ENCODE data around the gene TWSG1.

The TWSG1 gene

GRCh38 chr18:9334329-9334972 is at the start of gene TWSG1:
Gene TWSG1 (plus strand): TSS chr18:9334773. CDS start chr18:9337230, 2,457 bp downstream.
- peak; percentile 95 for DNase-seq

GRCh38 chr18:9285604-9286003 is 49.0 kb upstream of the TWSG1 start:
- DNase-seq = no peak

GRCh38 chr18:9287036-9287435 is 47.5 kb upstream of the TWSG1 start:
- no peak for DNase-seq

- DNase-seq = no peak
Measured at GRCh38 chr18:9289698-9290097, 44.9 kb upstream of the TWSG1 start.

- DNase-seq = no peak
Measured at GRCh38 chr18:9290156-9290555, 44.4 kb upstream of the TWSG1 start.

- no peak for DNase-seq
Measured at GRCh38 chr18:9292047-9292446, 42.5 kb upstream of the TWSG1 start.

- DNase-seq = no peak
Measured at GRCh38 chr18:9293948-9294347, 40.6 kb upstream of the TWSG1 start.

GRCh38 chr18:9296233-9297006 is 38.2 kb upstream of the TWSG1 start:
- no peak for DNase-seq

GRCh38 chr18:9297007-9297393 is 37.6 kb upstream of the TWSG1 start:
- DNase-seq = no peak

GRCh38 chr18:9304388-9305070 is 30.0 kb upstream of the TWSG1 start:
- no peak for DNase-seq

- no peak for DNase-seq
Measured at GRCh38 chr18:9319333-9319732, 15.2 kb upstream of the TWSG1 start.

GRCh38 chr18:9321017-9321452 is 13.5 kb upstream of the TWSG1 start:
- no peak for DNase-seq

- no peak for DNase-seq
Measured at GRCh38 chr18:9321736-9322135, 12.8 kb upstream of the TWSG1 start.

GRCh38 chr18:9322744-9323143 is 11.8 kb upstream of the TWSG1 start:
- no peak for DNase-seq

- no peak for DNase-seq
Measured at GRCh38 chr18:9323750-9324445, 10.7 kb upstream of the TWSG1 start.

- no peak for DNase-seq
Measured at GRCh38 chr18:9325716-9326115, 8.9 kb upstream of the TWSG1 start.

GRCh38 chr18:9328776-9329175 is 5.8 kb upstream of the TWSG1 start:
- no peak for DNase-seq

- DNase-seq = no peak
Measured at GRCh38 chr18:9329471-9329870, 5.1 kb upstream of the TWSG1 start.

GRCh38 chr18:9330419-9330818 is 4.2 kb upstream of the TWSG1 start:
- DNase-seq = no peak

- DNase-seq = no peak
Measured at GRCh38 chr18:9333441-9334328, 888 bp upstream of the TWSG1 start.

- DNase-seq = peak; percentile 33 to 41
Measured at GRCh38 chr18:9334973-9335696, 562 bp downstream of the TWSG1 start.

- DNase-seq = no peak
Measured at GRCh38 chr18:9335697-9336045, 1.1 kb downstream of the TWSG1 start.
